Endometrial microvascular endothelial cells (primary cell): ENCODE results near the gene PSMG3. TPM values are rescaled to one million over a fixed set of nuclear protein-coding genes. Genes with fewer than 3 reads are reported as not detected.

Experiments
- in situ Hi-C: cut with HindIII; loops from 2 replicates; pipeline ENCODE4 v1.10.0; 2017; ENCODE audit warnings: low sequenced_read_pairs, low pct_unique_long_range_greater_than_20kb; ENCODE audit errors: inconsistent ontology term
- total RNA-seq: library from RNA; depleted of rRNA; stranded (reverse); fragments of >200 nt; gene quantifications from one replicate; pipeline ENCODE4 v1.2.3, GENCODE V29; 2015; ENCODE audit errors: inconsistent ontology term

PSMG3 gene, protein sequence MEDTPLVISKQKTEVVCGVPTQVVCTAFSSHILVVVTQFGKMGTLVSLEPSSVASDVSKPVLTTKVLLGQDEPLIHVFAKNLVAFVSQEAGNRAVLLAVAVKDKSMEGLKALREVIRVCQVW
- total RNA-seq, result 19.1 TPM

DNA sequence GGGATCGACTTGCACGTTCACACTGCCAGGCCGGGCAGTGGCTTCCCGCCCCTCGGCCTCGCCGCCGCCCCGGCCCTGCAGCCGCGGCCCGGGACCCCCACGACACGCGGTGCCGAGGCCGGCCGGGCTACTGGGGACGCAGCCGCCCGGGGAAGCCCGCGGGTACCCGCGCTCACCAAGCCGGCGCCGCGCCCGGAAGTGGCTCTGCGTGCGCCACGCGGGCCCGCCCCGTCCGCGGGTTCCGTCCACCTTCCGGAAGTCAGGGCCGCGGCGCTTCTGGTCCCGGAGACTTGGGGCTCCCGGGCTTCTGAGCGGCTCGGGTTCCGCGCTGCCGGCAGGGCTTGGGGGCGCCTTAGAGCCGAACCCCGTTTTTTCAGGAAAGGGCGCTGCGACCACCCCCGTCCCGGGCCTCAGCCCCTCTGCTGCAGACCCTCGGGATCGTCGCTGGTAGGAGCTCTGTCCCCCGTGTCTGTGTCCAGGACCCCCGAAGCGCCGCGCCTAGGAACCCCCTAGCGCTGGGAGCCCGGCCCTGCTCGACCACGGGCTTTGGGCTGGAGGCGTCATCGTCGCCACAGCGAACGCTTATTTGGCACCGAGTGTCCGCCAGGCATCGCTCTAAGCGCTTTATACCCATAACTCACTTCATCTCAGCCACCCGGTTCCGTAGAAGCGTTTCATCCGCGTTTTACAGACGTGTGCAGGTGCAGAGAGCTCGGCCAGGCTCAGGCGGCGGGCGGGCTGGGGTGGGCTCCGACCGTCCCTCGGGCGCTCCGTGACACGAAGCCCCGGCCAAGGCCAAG is at the start of gene PSMG3:
Gene PSMG3, minus strand, starts transcription at position 200 of the 800 bp plus-strand sequence. CDS start 693 bp downstream, outside the sequence.
- in situ Hi-C loops, result no loop called here

DNA sequence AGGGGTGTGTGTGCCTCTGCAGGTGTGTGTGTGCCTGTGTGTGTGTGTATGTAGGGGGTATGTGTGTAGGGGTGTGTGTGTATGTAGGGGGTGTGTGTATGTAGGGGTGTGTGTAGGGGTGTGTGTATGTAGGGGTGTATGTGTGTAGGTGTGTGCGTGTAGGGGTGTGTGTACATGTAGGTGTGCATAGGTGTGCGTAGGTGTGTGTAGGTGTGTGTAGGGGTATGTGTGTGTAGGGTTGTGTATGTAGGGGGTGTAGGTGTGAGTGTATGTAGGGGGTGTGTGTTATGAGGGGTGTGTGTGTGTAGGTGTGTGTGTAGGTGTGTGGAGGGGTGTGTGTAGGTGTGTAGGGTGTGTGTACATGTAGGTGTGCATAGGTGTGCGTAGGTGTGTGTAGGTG is 48.6 kb upstream of the PSMG3 start:
- in situ Hi-C loops, result no loop called here

DNA sequence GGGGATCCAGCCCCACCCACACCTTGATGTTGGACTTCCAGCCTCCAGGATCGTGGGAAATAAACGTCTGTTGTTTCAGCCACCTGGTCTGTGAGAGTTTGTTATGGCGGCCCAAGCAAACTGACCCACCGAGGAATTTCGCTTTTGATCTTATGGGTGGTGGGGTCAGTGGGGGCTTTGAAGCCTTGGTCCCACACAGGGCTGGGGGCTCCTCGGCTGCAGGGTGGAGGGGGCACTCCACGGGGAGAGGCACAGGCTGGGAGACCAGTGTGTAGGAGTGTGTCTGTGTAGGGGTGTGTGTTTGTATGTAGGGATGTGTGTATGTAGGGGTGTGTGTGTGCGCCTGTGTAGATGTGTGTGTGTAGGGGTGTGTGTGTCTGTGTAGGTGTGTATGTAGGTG is 48.1 kb upstream of the PSMG3 start:
- in situ Hi-C loops, result no loop called here

DNA sequence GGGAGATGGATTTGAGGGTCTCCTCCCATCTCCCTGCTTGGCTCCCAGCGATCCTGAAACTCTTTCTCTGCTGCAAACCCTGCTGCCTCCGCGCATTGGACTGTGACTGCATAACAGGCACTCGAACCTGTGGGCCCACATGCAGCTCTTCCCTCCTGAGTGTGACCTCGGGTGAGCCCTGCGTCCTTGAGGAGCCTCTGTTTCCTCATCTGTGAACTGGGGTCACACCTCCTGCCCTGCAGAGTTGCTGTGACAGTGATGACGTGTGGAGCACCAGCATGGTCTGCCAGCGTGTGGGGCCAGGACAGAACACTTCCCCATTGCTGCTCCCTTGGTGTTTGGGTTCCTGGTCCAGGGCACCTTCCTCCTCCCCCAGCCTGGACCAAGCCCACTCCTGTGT is 46.9 kb upstream of the PSMG3 start:
- in situ Hi-C loops, result no loop called here

DNA sequence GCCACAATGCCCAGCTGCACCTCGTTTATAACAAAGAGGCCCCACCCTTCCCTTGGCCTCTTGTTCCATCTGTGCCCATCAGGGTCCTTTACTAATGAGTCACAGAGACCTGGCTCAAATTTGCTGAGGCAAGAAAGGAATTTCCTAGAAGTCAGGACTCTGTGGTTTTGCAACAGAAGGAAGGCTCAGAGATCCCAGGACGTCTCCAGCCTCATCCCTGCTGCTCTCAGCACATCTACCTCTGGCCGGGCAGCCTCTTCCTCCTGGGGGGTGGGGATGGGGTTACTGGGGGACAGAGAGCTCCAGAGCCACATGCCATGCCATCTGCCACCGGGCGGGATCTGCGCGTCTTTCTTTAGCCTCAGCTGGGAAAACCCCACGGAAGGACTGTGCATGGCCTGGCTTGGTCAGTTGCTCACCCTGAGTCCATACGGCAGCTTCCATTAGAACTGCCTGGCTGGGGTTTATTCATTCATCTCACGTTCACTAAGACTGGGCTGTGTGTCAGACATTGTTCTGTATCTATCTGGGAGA is 41.9 kb upstream of the PSMG3 start:
- in situ Hi-C loops, result no loop called here

DNA sequence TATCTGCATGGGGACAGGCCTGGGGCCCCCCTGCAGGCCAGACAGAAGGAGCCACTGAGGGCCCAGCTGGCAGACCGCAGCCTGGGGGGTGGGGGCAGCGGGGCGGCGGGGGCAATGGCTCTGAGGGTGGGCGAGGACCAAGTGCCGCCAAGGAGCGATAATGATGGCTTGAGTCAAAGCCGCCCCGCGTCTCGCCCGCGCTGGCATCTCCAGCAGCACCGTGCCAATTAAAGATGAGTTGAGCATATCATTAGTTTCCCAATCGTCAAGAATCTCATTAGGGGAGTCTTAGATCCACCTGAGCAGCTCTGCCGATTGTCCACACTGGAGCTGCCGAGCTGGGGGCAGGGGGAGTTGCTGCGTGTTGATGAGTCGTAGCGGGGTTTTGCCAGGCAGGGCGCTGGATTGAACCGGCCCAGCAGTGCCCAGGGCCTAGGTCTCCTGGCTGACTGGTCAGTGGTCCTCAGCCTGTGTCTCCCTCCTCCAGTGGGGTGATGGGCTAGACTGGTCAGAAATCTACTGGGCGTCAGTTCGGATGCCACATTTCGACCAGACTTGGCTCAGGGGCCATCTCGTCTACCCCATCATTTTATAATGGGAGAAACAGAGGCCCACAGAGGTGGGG is 41.0 kb upstream of the PSMG3 start:
- in situ Hi-C loops, result no loop called here

DNA sequence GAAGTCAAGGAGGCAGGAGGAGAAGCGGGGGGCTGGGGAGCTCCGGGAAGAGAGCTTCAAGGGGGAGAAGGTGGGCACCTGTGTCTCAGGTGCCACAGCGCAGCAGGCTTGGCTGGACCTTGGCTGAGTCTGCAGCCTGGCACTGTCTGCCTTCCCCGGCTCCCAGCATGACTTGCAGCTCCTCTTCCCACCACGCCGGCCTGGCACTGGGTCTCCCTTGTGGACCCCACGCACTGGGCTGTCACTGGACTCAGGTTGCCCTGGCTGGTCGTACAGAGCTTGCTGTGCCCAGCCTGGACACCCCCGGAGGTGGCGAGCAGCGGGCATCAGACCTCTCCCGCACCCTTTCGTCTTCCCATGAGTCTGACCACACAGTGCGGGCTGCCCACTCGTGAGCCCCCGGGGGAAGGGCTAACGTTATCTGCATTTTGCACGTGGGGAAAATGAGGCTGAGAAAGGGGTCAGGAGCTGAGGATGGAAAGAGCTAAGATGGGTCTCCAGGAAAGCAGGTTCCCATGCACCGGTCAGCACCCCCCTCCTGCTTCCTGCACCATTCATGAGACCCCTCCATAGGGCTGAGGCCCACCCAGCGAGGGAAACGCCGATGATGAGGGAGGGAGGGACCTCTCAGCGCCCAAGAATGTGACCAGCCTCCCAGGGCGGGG is 40.3 kb upstream of the PSMG3 start:
- in situ Hi-C loops, result no loop called here

DNA sequence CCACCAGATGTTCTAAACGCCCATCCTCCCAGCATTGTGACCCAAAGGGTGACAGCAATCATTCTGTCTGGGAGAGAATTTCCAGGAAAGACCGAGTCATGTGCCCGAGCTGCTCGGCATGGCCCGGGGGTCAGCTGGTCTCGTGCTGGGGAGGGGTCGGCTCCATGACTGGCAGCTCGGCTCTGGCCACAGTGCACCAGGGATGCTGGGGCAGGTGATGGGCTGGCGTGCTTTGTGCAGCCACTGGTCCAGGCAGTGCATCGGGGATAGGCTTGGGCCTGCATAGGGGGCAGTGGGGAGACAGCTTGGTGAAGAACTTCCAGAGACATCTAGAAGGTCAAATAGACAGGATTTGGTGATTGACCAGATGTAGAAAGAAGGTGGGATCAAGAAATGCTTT is 39.2 kb upstream of the PSMG3 start:
- in situ Hi-C loops, result no loop called here

DNA sequence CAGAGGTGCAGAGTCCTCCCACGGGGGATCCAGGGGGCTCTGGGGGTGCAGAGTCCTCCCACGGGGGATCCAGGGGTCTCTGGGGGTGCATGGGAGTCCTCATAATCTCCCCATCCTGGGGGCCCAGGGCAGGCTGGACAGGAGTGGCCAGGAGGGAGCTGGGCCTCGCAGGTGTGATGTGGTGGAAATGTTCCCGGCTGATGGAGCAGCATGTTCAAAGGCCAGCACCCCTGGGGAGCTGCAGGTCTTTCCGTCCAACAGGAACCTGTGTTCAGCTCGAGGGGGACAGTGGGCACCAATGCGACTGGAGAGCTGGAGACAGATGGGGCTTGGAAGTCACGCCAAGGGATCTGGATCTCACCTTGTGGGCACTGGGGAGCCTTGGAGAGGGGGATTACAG is 38.5 kb upstream of the PSMG3 start:
- in situ Hi-C loops, result no loop called here

DNA sequence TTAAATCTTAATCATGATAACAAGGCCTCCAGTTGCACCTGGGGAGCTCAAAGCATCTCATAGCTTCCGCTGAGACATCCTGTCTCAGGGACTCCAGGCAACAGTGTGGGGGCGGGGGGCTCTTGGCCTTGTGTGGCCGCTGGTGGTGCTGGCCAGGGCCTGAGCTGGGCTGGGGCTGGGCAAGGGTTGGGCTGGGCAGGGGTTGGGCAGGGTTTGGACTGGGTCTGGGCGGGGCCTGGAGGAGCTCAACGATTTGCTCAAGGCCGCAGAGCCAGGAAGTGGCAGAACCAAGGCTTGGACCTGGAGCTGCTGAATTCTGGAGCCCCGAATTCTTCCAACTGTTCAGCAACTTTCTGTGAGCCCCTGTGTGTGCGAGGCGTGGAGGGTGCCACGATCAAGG is 37.9 kb upstream of the PSMG3 start:
- in situ Hi-C loops, result no loop called here

DNA sequence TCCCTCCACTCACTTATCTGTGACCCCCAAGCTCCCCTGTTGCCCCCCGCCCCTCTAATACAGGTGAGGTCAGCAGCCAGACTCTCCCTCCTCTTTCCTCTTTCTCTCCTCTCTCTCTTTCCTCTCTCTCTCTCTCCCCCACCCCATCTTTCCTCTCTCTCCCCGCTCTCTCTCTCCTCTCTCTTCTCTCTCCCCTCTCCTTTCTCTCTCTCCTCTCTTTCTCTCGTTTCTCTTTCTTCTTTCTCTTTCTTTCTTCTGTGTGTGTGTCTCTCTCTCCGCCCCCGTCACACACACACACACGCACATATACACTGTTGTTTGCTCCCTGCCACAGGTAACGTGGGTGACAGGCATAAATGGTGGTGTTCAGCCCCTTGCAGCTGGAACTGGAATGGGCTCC is 37.2 kb upstream of the PSMG3 start:
- in situ Hi-C loops, result no loop called here

DNA sequence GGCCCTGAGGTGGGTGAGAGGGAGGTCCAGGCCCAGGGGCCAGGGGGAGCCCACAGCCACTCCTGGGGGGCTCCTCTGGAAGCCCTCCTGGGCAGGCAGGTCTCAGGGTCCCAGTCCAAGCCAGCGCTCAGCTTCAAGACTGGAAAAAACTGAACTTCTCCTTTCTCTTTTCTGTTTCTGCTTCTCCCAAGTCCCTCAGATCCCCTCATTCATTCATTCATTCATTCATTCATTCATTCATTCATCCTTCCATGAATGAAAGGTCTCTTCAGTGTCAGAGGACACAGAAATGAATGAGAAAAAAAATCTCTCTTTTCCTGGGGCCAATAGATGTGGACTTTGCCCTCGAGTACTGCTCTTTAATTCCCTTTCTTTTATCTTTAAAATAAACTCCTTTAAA is 34.6 kb upstream of the PSMG3 start:
- in situ Hi-C loops, result no loop called here

DNA sequence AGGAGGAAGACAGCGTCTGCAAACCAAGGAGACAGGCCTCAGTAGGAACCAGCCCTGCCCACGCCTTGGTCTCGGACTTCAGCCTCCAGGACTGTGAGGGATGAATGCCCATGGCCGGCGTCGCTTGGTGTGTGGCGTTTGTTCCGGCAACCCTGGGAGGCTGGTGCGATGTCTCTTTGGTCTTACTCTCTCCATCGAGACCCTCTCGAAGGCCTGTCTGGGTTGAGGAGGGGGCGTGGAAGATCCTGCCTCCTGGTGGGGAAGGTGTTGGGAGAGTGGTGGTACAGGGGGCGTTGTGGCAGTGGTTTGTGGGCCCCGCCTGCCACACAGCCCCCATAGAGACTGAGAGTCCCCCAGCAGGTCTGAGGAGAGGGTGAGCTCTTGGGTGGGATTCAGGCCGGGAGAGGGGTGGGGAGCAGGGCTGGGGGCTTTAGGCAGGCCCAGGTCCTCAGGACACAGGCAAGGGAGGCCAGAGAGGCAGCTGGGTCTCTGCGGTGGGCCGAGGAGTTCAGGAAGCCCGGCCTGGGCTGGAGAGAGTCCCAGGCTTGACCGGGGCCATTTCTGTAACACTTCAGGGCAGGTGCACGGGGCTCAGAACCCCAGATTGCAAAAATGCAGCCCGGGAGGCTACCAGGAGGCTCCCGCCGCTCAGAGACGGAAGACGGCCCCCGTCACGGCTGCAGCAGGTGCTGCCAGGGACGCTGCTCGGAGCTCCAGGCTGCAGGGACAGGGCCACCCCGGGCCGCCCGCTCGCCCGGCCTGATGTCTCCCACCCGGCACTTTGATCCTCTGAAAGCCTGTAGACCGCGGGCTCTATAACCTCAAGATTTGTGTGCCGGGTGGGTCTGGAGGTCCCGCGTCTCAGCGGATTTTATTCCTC is 33.8 kb upstream of the PSMG3 start:
- in situ Hi-C loops, result no loop called here

DNA sequence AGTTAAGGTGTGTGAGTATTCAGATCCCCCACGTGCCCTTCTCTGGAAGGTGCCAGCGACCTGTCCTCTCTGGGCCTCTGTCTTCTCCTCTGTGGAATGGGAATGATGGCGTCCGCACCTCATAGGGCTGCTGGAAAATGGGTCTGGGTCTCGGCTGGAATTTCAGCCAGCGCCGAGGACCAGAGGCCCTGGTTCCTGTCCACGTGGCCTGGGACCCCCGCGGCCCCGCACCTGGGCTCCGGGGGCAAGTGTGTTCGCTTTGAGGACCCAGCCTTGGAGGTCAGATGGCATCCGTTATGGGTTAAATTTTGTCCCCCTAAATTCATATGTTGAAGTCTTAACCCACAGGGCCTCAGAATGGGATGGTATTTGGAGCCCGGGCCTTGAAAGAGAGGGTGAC is 32.6 kb upstream of the PSMG3 start:
- in situ Hi-C loops, result no loop called here

DNA sequence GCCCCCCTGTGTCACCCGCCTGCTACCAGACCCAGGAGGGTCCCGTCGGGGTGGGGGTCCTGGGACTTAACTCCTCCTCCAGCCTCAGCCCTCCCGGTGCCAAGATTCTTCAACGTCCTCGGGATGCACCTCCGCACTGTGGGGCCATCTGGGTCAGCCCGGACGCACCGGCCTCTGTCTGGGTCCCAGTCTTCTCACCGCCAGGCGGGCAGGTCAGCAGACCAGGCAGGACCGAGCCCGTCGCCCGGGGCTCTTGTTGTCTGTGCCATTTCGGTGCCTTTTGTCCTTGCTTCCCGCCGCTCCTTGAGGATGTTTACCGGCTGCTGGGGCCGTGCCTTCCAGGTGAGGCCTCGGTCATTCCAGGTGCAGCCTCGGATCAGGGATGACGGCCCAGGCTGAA is 32.1 kb upstream of the PSMG3 start:
- in situ Hi-C loops, result no loop called here

DNA sequence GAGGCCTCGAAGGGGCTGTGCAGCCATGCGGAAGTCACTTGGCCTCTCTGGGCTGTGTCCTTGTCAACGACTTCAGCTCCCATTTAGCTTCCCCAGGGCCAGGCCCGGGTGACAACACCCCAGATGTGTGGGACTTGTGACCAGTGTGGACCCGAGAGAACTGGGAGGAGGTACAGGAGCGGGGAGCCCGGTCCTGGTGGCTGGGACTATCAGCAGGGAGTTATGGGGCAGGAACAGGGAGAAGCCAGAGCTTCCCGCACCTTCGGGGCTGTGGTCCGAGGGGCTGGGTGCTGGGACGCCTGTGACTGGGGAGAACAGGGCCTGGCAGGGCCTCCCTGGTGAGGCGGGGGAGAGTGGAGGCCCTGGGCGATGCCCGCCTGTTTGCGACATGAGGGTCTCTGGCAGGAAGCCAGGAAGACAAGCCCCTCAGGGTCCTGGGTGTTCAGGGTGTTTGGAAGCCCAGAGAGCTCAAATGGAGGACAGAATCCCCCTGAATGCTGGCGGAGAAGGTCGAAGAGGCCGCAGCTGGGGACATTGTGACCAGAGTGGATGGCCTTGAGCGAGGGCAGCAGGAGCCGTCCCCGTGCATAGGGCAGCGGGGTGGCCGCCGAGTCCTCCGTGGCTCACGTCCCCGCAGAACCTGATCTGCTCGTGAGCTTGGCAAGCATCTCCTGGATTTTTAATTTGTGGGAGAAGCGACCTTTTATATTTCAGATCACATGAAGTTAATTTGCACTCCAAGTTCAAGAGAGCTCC is 30.0 kb upstream of the PSMG3 start:
- in situ Hi-C loops, result no loop called here

DNA sequence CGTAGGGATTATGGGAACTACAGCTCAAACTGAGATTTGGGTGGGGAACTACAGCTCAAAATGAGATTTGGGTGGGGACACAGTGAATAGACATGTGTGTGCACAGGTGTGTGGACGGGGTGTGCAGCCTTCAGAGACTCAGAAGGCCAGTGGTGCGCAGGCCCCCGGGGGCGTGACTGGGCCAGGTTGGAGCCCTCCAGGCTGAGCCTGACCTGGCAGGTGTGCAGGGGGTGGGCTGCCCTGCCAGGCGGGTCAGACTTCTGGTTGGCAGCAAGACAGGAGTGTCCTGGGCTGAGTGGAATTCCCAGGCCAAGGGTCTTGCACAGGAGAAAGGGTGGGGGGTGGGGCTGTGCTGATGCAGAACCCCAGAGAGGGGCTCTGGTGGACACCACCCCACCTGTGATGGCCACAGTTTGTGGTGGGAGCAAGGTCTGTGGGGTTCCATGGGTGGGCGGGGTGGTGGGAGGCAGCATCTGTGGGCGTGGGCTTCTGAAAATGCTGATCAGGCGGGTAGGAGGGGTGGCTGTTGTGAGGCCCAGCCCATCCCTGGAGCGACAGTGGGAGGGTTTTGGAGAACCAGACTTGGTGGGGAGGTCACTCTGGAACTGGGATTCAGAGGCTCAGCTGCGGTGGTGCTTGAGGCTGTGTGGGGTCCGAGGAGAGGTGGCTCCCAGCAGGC is 29.3 kb upstream of the PSMG3 start:
- in situ Hi-C loops, result no loop called here

DNA sequence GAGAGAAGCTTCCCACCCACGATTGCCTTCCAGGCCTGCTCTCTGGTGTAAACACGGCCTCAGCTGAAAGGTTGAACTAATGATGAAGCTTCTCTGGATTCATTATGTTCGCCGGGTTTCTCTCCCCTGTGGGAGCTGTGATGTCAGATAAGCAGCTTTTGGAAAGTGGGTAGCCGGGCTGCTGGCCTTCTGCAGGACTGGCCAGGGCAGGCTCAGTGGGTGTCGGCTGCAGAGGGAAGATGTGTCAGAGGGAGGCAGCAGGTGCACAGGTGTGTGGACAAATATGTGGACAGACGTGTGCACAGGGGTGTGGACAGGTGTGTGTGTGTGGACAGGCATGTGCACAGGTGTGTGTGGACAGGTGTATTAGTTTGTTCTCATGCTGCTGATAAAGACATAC is 28.5 kb upstream of the PSMG3 start:
- in situ Hi-C loops, result no loop called here
